GM23338 (cell line): ENCODE measurements around the gene DDX5. TPM values are rescaled to one million over a fixed set of nuclear protein-coding genes. Genes with fewer than 3 reads are reported as not detected.
A peak's percentile ranks its signal among the peaks of the same experiment; 100 is the strongest.

Experiments used
- ATAC-seq: fragments of 200-7000 bp; cut with Tn5 transposase; 3 replicates; pipeline ENCODE4 v1.9.1; 2020
- DNase-seq: peaks from one replicate; pipeline ENCODE4 v3.0.0-alpha.2; 2015; ENCODE audit warnings: low spot score
- H2AFZ ChIP-seq: fragments of 200-600 bp; sonication (generic); 2 replicates; pipeline ENCODE4 v1.8.0; 2016; ENCODE audit warnings: antibody characterized with exemption, mild to moderate bottlenecking, moderate library complexity
- H3F3A ChIP-seq: fragments of 200-600 bp; sonication (generic); replicated peaks from 2 replicates; pipeline ENCODE4 v1.8.0; 2017; ENCODE audit warnings: antibody characterized with exemption, mixed run types, low read depth
- H3K27ac ChIP-seq: fragments of 200-600 bp; sonication (generic); 2 replicates; pipeline ENCODE4 v1.6.1; 2016; ENCODE audit warnings: low read depth
- H3K27me3 ChIP-seq: fragments of 200-600 bp; sonication (generic); 2 replicates; pipeline ENCODE4 v1.8.0; 2016; ENCODE audit warnings: mild to moderate bottlenecking, mixed run types, moderate library complexity; ENCODE audit not compliant: insufficient read depth
- H3K36me3 ChIP-seq: fragments of 200-600 bp; sonication (generic); 2 replicates; pipeline ENCODE4 v1.8.0; 2016; ENCODE audit warnings: mild to moderate bottlenecking; ENCODE audit not compliant: insufficient read depth
- H3K4me1 ChIP-seq: fragments of 200-600 bp; sonication (generic); 2 replicates; pipeline ENCODE4 v1.8.0; 2016; ENCODE audit warnings: mild to moderate bottlenecking, moderate library complexity; ENCODE audit not compliant: insufficient read depth
- H3K4me2 ChIP-seq: fragments of 200-600 bp; sonication (generic); 2 replicates; pipeline ENCODE4 v1.7.1; 2017; ENCODE audit warnings: mixed run types
- H3K4me3 ChIP-seq: fragments of 200-600 bp; sonication (generic); 2 replicates; pipeline ENCODE4 v1.6.1; 2016; ENCODE audit warnings: mixed run types
- H3K79me2 ChIP-seq: fragments of 200-600 bp; sonication (generic); replicated peaks from 2 replicates; pipeline ENCODE4 v1.8.0; 2017; ENCODE audit warnings: mild to moderate bottlenecking; ENCODE audit not compliant: insufficient read depth
- H3K9me2 ChIP-seq: fragments of 200-600 bp; sonication (generic); 2 replicates; pipeline ENCODE4 v1.8.0; 2017; ENCODE audit not compliant: insufficient read depth
- H4K20me1 ChIP-seq: fragments of 200-600 bp; sonication (generic); replicated peaks from 2 replicates; pipeline ENCODE4 v1.8.0; 2017; ENCODE audit warnings: mild to moderate bottlenecking; ENCODE audit not compliant: insufficient read depth
- H3K27ac Mint-ChIP-seq: 2 replicates; pipeline ENCODE4 v1.8.0; 2020; ENCODE audit warnings: inconsistent platforms, mild to moderate bottlenecking, moderate library complexity, mixed read lengths
- H3K27me3 Mint-ChIP-seq: 3 replicates; pipeline ENCODE4 v1.8.0; 2022; ENCODE audit warnings: low read depth, mild to moderate bottlenecking, moderate library complexity, mixed read lengths, inconsistent platforms; ENCODE audit not compliant: insufficient read depth, poor library complexity
- H3K36me3 Mint-ChIP-seq: 3 replicates; pipeline ENCODE4 v1.8.0; 2021; ENCODE audit warnings: low read depth, mild to moderate bottlenecking, inconsistent platforms, moderate library complexity, mixed read lengths
- H3K4me1 Mint-ChIP-seq: 3 replicates; pipeline ENCODE4 v1.8.0; 2020; ENCODE audit warnings: mild to moderate bottlenecking, inconsistent platforms, mixed read lengths
- H3K4me3 Mint-ChIP-seq: 3 replicates; pipeline ENCODE4 v1.8.0; 2021; ENCODE audit warnings: moderate library complexity, mild to moderate bottlenecking, inconsistent platforms, mixed read lengths
- H3K9me3 Mint-ChIP-seq: 3 replicates; pipeline ENCODE4 v1.8.0; 2020; ENCODE audit warnings: moderate library complexity, mild to moderate bottlenecking, inconsistent platforms, mixed read lengths
- CREB1 ChIP-seq: fragments of 250-450 bp; sonication (Bioruptor Pico); IDR thresholded peaks from 2 replicates; pipeline ENCODE4 v1.5.0; 2020; ENCODE audit warnings: low read depth, mild to moderate bottlenecking, moderate library complexity
- CTCF ChIP-seq, 2 experiments: fragments of 200-600 bp in 1 of 2; sonication (generic) in 1 of 2; conservative IDR thresholded peaks; 2 replicates each; pipeline versions ENCODE4 v1.5.1 to v1.6.1; 2016 to 2017; ENCODE audit warnings: antibody characterized with exemption in 2 of 2, low read depth in 2 of 2, mild to moderate bottlenecking in 2 of 2, moderate library complexity in 1 of 2
- EZH2phosphoT487 ChIP-seq: fragments of 200-600 bp; sonication (generic); IDR thresholded peaks from one replicate; pipeline ENCODE4 v1.8.1; 2018; ENCODE audit warnings: antibody characterized with exemption; ENCODE audit not compliant: unreplicated experiment
- JUNB ChIP-seq: IDR thresholded peaks from one replicate; pipeline ENCODE4 v1.6.1; 2016; ENCODE audit warnings: antibody characterized with exemption; ENCODE audit not compliant: unreplicated experiment
- ZNF331 ChIP-seq: fragments of 250-450 bp; sonication (Bioruptor Pico); IDR thresholded peaks from 2 replicates; pipeline ENCODE4 v1.5.0; 2020; ENCODE audit warnings: low read depth, mild to moderate bottlenecking, moderate library complexity
- polyA plus RNA-seq: library from polyadenylated mRNA; unstranded; fragments of >200 nt; fragmentation: Nextera tagmentation; extraction: Ambion mirVana; gene quantifications from 2 replicates; pipeline ENCODE4 v1.2.1, GENCODE V29; 2016
- total RNA-seq: library from RNA; depleted of rRNA; stranded (reverse); fragments of >200 nt; shearing (Covaris generic); gene quantifications from 2 replicates; pipeline ENCODE4 v1.2.3, GENCODE V29; 2014
- TF ChIP-seq, protein P1 (sequence below): IDR thresholded peaks from one replicate; pipeline ENCODE4 v1.6.1; 2018; ENCODE audit warnings: antibody characterized with exemption; ENCODE audit not compliant: unreplicated experiment

DDX5 gene
- total and polyA plus RNA-seq, 2 experiments from 2014 or later: 400 to 447 TPM

DNA sequence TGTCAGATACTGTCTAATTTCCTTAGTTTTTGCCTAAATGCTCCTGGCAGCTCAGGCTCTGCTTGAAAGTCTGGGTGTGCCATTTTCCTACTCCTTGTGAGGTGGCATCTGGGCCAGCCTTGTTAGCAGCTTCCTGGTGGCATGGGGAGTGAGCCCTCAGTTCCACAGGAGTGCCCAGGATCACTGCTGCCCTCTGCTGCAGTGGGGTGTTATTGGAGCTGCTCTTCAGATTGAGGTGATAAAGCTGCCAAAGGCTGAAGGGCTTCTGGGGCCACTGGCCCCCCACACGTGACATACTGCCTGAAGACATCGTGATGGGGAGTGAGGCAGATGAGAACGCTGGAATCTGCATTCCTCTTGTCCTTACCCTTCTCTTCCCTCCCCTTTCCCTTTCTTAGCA is 28.1 kb upstream of the DDX5 start:
- Histone ChIP-seq H3K27me3 (no peaks in the 10 kb centered on the region), H3K4me1 (no peaks in the 10 kb centered on the region), H3K4me2 (no peak overlapping the region), H3K27ac (no peak overlapping the region), H3K9me2 (no peaks in the 10 kb centered on the region), H3K4me3 (no peak overlapping the region), H3K36me3 (peaks cover 74% of the 10 kb centered on the region), H4K20me1 (peaks cover 18% of the 10 kb centered on the region), H3F3A (no peaks in the 10 kb centered on the region), H3K79me2 (no peaks in the 10 kb centered on the region), H2AFZ (no peak overlapping the region)
- DNase-seq: no peak
- H3K36me3 Mint-ChIP-seq: peaks cover 90% of the 10 kb centered on the region
- no peak overlapping the region for H3K4me3 Mint-ChIP-seq
- no peaks in the 10 kb centered on the region for H3K4me1 Mint-ChIP-seq
- peaks cover 9% of the 10 kb centered on the region for H3K27me3 Mint-ChIP-seq
- H3K27ac Mint-ChIP-seq: no peak overlapping the region
- TF ChIP-seq CTCF (conservative IDR thresholded peaks at IDR 0.05; ENCODE audit: low read depth in 2 of 2) (peak in 1 of 2 experiments; percentile 27; a peak in 1 of 4 replicates), JUNB (no peak), CREB1 (CRISPR knock-in tag) (no peak)
- TF ChIP-seq, protein P1, sequence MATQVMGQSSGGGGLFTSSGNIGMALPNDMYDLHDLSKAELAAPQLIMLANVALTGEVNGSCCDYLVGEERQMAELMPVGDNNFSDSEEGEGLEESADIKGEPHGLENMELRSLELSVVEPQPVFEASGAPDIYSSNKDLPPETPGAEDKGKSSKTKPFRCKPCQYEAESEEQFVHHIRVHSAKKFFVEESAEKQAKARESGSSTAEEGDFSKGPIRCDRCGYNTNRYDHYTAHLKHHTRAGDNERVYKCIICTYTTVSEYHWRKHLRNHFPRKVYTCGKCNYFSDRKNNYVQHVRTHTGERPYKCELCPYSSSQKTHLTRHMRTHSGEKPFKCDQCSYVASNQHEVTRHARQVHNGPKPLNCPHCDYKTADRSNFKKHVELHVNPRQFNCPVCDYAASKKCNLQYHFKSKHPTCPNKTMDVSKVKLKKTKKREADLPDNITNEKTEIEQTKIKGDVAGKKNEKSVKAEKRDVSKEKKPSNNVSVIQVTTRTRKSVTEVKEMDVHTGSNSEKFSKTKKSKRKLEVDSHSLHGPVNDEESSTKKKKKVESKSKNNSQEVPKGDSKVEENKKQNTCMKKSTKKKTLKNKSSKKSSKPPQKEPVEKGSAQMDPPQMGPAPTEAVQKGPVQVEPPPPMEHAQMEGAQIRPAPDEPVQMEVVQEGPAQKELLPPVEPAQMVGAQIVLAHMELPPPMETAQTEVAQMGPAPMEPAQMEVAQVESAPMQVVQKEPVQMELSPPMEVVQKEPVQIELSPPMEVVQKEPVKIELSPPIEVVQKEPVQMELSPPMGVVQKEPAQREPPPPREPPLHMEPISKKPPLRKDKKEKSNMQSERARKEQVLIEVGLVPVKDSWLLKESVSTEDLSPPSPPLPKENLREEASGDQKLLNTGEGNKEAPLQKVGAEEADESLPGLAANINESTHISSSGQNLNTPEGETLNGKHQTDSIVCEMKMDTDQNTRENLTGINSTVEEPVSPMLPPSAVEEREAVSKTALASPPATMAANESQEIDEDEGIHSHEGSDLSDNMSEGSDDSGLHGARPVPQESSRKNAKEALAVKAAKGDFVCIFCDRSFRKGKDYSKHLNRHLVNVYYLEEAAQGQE: no peak
- H3K9me3 Mint-ChIP-seq: no peaks in the 10 kb centered on the region
- ATAC-seq: no peak

DNA sequence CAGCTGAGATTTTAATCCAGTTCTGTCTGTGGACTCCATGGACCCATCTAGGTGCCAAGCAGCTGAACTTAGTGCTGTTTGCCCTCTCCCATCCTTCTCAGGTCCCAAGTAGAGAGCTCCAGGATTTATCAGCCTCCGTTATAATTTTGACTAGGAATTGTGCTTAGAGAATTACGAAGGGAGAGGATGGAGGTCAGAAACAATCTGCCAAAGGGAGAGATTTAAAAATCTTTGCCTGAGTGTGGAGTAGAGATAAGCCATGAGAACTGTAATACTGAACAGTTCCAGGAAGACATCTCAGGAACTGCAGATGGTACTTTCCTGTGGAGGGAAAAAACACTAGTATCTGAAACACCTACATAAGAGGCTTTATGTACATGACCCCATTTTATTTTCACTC is 27.7 kb upstream of the DDX5 start:
- Mint-ChIP-seq H3K27ac (no peak overlapping the region), H3K4me1 (no peaks in the 10 kb centered on the region), H3K27me3 (peaks cover 7% of the 10 kb centered on the region), H3K9me3 (no peaks in the 10 kb centered on the region), H3K36me3 (peaks cover 91% of the 10 kb centered on the region), H3K4me3 (no peak overlapping the region)
- no peak overlapping the region for H3K4me2 ChIP-seq
- H3K27ac ChIP-seq: no peak overlapping the region
- peaks cover 14% of the 10 kb centered on the region for H4K20me1 ChIP-seq
- no peaks in the 10 kb centered on the region for H3F3A ChIP-seq
- peaks cover 78% of the 10 kb centered on the region for H3K36me3 ChIP-seq
- no peaks in the 10 kb centered on the region for H3K9me2 ChIP-seq
- H3K4me3 ChIP-seq: no peak overlapping the region
- DNase-seq (no peak), ATAC-seq (no peak)
- no peaks in the 10 kb centered on the region for H3K27me3 ChIP-seq
- no peaks in the 10 kb centered on the region for H3K4me1 ChIP-seq
- H3K79me2 ChIP-seq: no peaks in the 10 kb centered on the region
- H2AFZ ChIP-seq: no peak overlapping the region
- TF ChIP-seq CREB1 (CRISPR knock-in tag) (no peak), EZH2phosphoT487 (no peak), ZNF331 (CRISPR knock-in tag) (no peak)
